GM23248 (cell line): ENCODE measurements around the gene SPEF2. TPM values are rescaled to one million over a fixed set of nuclear protein-coding genes. Genes with fewer than 3 reads are reported as not detected.

Experiments
- DNase-seq: peaks from one replicate; pipeline ENCODE4 v3.0.0-alpha.2; 2015
- H2AFZ ChIP-seq: fragments of 200-600 bp; sonication (generic); 2 replicates; pipeline ENCODE4 v1.6.1; 2016; ENCODE audit warnings: antibody characterized with exemption
- H3F3A ChIP-seq: fragments of 200-600 bp; sonication (generic); 2 replicates; pipeline ENCODE4 v1.6.1; 2016; ENCODE audit warnings: mild to moderate bottlenecking, antibody characterized with exemption, mixed run types; ENCODE audit not compliant: insufficient read depth
- H3K27ac ChIP-seq: fragments of 200-600 bp; sonication (generic); 2 replicates; pipeline ENCODE4 v1.5.1; 2016; ENCODE audit warnings: mild to moderate bottlenecking
- H3K27me3 ChIP-seq: fragments of 200-600 bp; sonication (generic); replicated peaks from 2 replicates; pipeline ENCODE4 v1.6.1; 2016; ENCODE audit warnings: mild to moderate bottlenecking; ENCODE audit not compliant: insufficient read depth
- H3K36me3 ChIP-seq: fragments of 200-600 bp; sonication (generic); 2 replicates; pipeline ENCODE4 v1.6.1; 2016; ENCODE audit warnings: low read depth, mild to moderate bottlenecking
- H3K4me1 ChIP-seq: fragments of 200-600 bp; sonication (generic); 2 replicates; pipeline ENCODE4 v1.6.1; 2016; ENCODE audit warnings: mild to moderate bottlenecking; ENCODE audit not compliant: insufficient read depth
- H3K4me2 ChIP-seq: fragments of 200-600 bp; sonication (generic); one replicate; pipeline ENCODE4 v1.6.1; 2016; ENCODE audit warnings: mild to moderate bottlenecking; ENCODE audit not compliant: unreplicated experiment
- H3K4me3 ChIP-seq: fragments of 200-600 bp; sonication (generic); 2 replicates; pipeline ENCODE4 v1.5.1; 2016; ENCODE audit warnings: mild to moderate bottlenecking
- H3K79me2 ChIP-seq: fragments of 200-600 bp; sonication (generic); 2 replicates; pipeline ENCODE4 v1.6.1; 2016; ENCODE audit warnings: mild to moderate bottlenecking; ENCODE audit not compliant: insufficient read depth
- H3K9ac ChIP-seq: fragments of 200-600 bp; sonication (generic); 2 replicates; pipeline ENCODE4 v1.6.1; 2016; ENCODE audit warnings: mild to moderate bottlenecking
- H3K9me2 ChIP-seq: fragments of 200-600 bp; sonication (generic); 2 replicates; pipeline ENCODE4 v1.6.1; 2016; ENCODE audit warnings: mixed run types, mild to moderate bottlenecking, moderate library complexity; ENCODE audit not compliant: insufficient read depth
- H3K9me3 ChIP-seq: fragments of 200-600 bp; sonication (generic); one replicate; pipeline ENCODE4 v1.6.1; 2017; ENCODE audit warnings: low read depth
- H4K20me1 ChIP-seq: fragments of 200-600 bp; sonication (generic); 2 replicates; pipeline ENCODE4 v1.6.0; 2016; ENCODE audit not compliant: insufficient read depth
- EZH2 ChIP-seq: fragments of 200-600 bp; sonication (generic); IDR thresholded peaks from 2 replicates; pipeline ENCODE4 v1.6.1; 2018; ENCODE audit warnings: antibody characterized with exemption, mild to moderate bottlenecking; ENCODE audit not compliant: insufficient read depth, poor library complexity, severe bottlenecking
- EZH2phosphoT487 ChIP-seq: fragments of 200-600 bp; sonication (generic); IDR thresholded peaks from 2 replicates; pipeline ENCODE4 v1.6.1; 2018; ENCODE audit warnings: antibody characterized with exemption, moderate library complexity, mild to moderate bottlenecking, low read depth; ENCODE audit not compliant: insufficient read depth
- WGBS, 2 experiments: methylation state at CpG; one replicate each; pipeline ENCODE4 v1.1.6; 2015 to 2017; ENCODE audit warnings: low lambda C conversion rate in 2 of 2, low coverage in 1 of 2; ENCODE audit errors: missing lambda C conversion rate in 2 of 2; 5-methylcytosine and 5-hydroxymethylcytosine counted together
- in situ Hi-C: fragments of 300-500 bp; cut with MboI; formaldehyde crosslinking; loops from 2 replicates; pipeline ENCODE4 v1.15.0; 2020
- polyA plus RNA-seq: library from polyadenylated mRNA; unstranded; fragments of >200 nt; fragmentation: Nextera tagmentation; extraction: Ambion mirVana; gene quantifications from 2 replicates; pipeline ENCODE4 v1.2.1, GENCODE V29; 2016
- total RNA-seq: library from RNA; depleted of rRNA; stranded (reverse); fragments of >200 nt; shearing (Covaris generic); gene quantifications from 2 replicates; pipeline ENCODE4 v1.2.3, GENCODE V29; 2014

Gene SPEF2
- total and polyA plus RNA-seq, 2 experiments from 2014 or later: 5.3 to 6.7 TPM

- no peak for DNase-seq
- Histone ChIP-seq H2AFZ (no peak overlapping the region), H3F3A (no peaks in the 10 kb centered on the region), H3K36me3 (no peaks in the 10 kb centered on the region), H3K9ac (no peak overlapping the region), H3K27ac (no peak overlapping the region), H3K9me3 (no peaks in the 10 kb centered on the region), H3K4me2 (no peak overlapping the region), H4K20me1 (no peaks in the 10 kb centered on the region), H3K4me1 (no peaks in the 10 kb centered on the region), H3K27me3 (no peaks in the 10 kb centered on the region), H3K79me2 (no peaks in the 10 kb centered on the region), H3K4me3 (no peak overlapping the region), H3K9me2 (no peaks in the 10 kb centered on the region)
- no peak for TF ChIP-seq EZH2
- no peak for TF ChIP-seq EZH2phosphoT487
- WGBS, 2 experiments: 96 to 100% methylated on average over 1 of the region's 1 CpG
- in situ Hi-C loops: no loop called here
Observed at GRCh38 chr5:35707659-35708058, 90.0 kb downstream of the SPEF2 start.

GRCh38 chr5:35709688-35710087, 92.0 kb downstream of the SPEF2 start:
- no peak overlapping the region for H2AFZ ChIP-seq
- H3K9me2 ChIP-seq: no peaks in the 10 kb centered on the region
- no peaks in the 10 kb centered on the region for H3K27me3 ChIP-seq
- no peak overlapping the region for H3K4me2 ChIP-seq
- no peak overlapping the region for H3K4me3 ChIP-seq
- H3K9me3 ChIP-seq: no peaks in the 10 kb centered on the region
- no peaks in the 10 kb centered on the region for H3K36me3 ChIP-seq
- no peak for DNase-seq
- WGBS, 2 experiments: 96 to 97% methylated on average over 2 of the region's 2 CpGs
- no peak overlapping the region for H3K9ac ChIP-seq
- no peaks in the 10 kb centered on the region for H3K79me2 ChIP-seq
- H3F3A ChIP-seq: no peaks in the 10 kb centered on the region
- H3K27ac ChIP-seq: no peak overlapping the region
- in situ Hi-C loops: no loop called here
- H4K20me1 ChIP-seq: no peaks in the 10 kb centered on the region
- no peak for TF ChIP-seq EZH2phosphoT487
- no peak for TF ChIP-seq EZH2
- no peaks in the 10 kb centered on the region for H3K4me1 ChIP-seq

GRCh38 chr5:35717718-35718117, 100.1 kb downstream of the SPEF2 start:
- no peak overlapping the region for H3K9ac ChIP-seq
- DNase-seq: no peak
- H2AFZ ChIP-seq: no peak overlapping the region
- H4K20me1 ChIP-seq: no peaks in the 10 kb centered on the region
- in situ Hi-C loops: no loop called here
- no peak for TF ChIP-seq EZH2phosphoT487
- TF ChIP-seq EZH2: no peak
- no peaks in the 10 kb centered on the region for H3K9me3 ChIP-seq
- H3K4me3 ChIP-seq: no peak overlapping the region
- 79 to 80% methylated on average over 5 of the region's 5 CpGs for WGBS, 2 experiments
- H3K36me3 ChIP-seq: no peaks in the 10 kb centered on the region
- H3K27me3 ChIP-seq: no peaks in the 10 kb centered on the region
- H3K27ac ChIP-seq: no peak overlapping the region
- no peaks in the 10 kb centered on the region for H3K79me2 ChIP-seq
- no peaks in the 10 kb centered on the region for H3K9me2 ChIP-seq
- no peak overlapping the region for H3K4me2 ChIP-seq
- H3F3A ChIP-seq: no peaks in the 10 kb centered on the region
- no peaks in the 10 kb centered on the region for H3K4me1 ChIP-seq

- Histone ChIP-seq H2AFZ (no peak overlapping the region), H3K4me1 (no peaks in the 10 kb centered on the region), H3K4me2 (no peak overlapping the region), H4K20me1 (no peaks in the 10 kb centered on the region), H3K9me2 (no peaks in the 10 kb centered on the region), H3K9me3 (no peaks in the 10 kb centered on the region), H3F3A (no peaks in the 10 kb centered on the region), H3K36me3 (no peaks in the 10 kb centered on the region), H3K79me2 (no peaks in the 10 kb centered on the region), H3K27ac (no peak overlapping the region), H3K4me3 (no peak overlapping the region), H3K27me3 (no peaks in the 10 kb centered on the region), H3K9ac (no peak overlapping the region)
- no peak for DNase-seq
- WGBS, 2 experiments: 92 to 95% methylated on average over 3 of the region's 3 CpGs
- in situ Hi-C loops: no loop called here
- TF ChIP-seq EZH2: no peak
- no peak for TF ChIP-seq EZH2phosphoT487
Observed at GRCh38 chr5:35735718-35736117, 118.1 kb downstream of the SPEF2 start.

- no peaks in the 10 kb centered on the region for H3K9me2 ChIP-seq
- H3K27me3 ChIP-seq: no peaks in the 10 kb centered on the region
- TF ChIP-seq EZH2phosphoT487: no peak
- no peak for TF ChIP-seq EZH2
- H3K79me2 ChIP-seq: no peaks in the 10 kb centered on the region
- no peak overlapping the region for H2AFZ ChIP-seq
- H4K20me1 ChIP-seq: no peaks in the 10 kb centered on the region
- H3K4me1 ChIP-seq: peaks cover 3% of the 10 kb centered on the region
- no peaks in the 10 kb centered on the region for H3F3A ChIP-seq
- H3K4me2 ChIP-seq: no peak overlapping the region
- no peak overlapping the region for H3K27ac ChIP-seq
- no peak overlapping the region for H3K9ac ChIP-seq
- no peaks in the 10 kb centered on the region for H3K36me3 ChIP-seq
- DNase-seq: peak; percentile 24
- H3K4me3 ChIP-seq: no peak overlapping the region
- no peaks in the 10 kb centered on the region for H3K9me3 ChIP-seq
- in situ Hi-C loops: no loop called here
Observed at GRCh38 chr5:35736280-35736679, 118.6 kb downstream of the SPEF2 start.
